NOMO-1 (cell line): ENCODE data around the gene FRMD6.
"Not testable (repeated sequence)": the region's sequence is repeated elsewhere in the genome, so short reads cannot be mapped to it uniquely, and the experiment has no call there.

Experiments used
- DNase-seq, 2 experiments: peaks; one replicate each; lab custom pipeline; 2025; ENCODE audit not compliant: unreplicated experiment in 2 of 2; lab: John Stamatoyannopoulos, UW

Gene FRMD6

DNA sequence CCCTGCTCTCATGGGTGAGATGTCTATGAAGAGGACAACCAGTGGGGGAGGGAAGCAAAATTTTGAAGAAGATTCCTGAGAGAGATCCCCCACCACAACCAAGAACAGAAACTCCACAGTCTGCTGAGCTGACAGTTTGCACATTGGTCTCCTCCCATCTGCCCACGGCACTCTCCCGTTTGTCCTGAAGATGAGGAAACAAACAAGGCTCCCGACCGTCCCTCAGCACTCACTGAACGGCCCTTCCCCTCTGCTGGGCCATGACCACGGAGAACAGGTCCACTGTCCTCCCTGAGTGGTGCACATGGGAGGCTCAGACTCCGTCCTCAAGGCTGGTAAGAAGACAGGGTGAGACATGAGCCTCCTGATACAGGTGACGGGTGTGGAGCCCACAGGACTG, 114.9 kb downstream of the FRMD6 start:
- DNase-seq = not testable (repeated sequence)

- not testable (repeated sequence) for DNase-seq
Observed at GRCh38 chr14:51769261-51769660, 117.6 kb downstream of the FRMD6 start.

DNA sequence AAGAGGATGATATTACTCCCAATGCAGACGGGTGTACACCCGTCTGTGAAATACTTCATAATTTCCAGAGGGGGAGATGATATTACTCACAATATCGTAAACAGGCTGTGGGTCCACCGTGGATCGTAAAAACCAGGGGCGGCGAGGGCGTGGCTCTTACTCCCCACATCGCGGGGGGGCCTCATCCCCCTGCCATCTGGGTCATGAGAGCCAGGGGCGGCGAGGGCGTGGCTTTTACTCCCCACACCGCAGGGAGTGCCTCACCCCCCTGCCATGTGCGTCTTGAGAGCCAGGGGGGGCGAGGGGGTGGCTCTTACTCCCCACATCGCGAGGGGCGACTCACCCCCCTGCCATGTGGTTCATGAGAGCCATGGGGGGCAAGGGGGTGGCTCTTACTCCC, 122.5 kb downstream of the FRMD6 start:
- DNase-seq = no peak

- peak in 1 of 2 experiments; percentile 19 for DNase-seq
Observed at GRCh38 chr14:51776102-51776894, 124.6 kb downstream of the FRMD6 start.

DNA sequence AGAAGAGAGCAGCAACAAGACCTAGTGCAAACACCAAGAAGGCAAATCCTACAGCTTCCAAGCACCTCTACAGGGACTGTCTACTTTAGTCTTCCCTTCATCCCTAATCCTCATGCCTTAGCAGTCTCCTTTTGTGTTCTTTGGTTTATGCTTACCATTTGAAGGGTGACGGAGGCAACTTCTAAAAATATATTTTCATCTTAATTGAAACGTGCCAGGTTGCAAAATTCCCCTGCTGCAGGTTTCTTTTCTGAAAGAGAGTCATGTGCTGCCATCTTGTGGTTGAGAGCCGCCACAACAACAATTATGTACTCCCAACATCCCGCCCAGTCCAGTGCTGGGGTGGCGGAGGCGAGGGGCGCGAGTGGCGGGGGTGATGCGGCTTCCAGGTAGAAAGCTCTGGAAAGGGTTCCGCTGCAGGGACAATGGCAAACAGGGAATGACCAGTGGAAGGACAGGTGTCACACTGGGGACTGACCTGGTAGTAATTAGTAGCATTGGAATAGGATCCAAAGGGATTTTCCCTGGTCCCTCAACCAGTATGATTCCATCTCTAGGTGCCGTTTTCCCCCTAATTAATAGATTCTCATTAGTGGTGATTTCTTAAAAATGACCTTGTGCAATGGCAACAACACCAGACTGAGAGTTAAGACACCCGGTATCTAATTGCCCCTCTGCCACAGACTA, 128.4 kb downstream of the FRMD6 start:
- DNase-seq = peak in 1 of 2 experiments; percentile 36
